ENCODE measurements around the gene ELP4.

ELP4 gene

DNA sequence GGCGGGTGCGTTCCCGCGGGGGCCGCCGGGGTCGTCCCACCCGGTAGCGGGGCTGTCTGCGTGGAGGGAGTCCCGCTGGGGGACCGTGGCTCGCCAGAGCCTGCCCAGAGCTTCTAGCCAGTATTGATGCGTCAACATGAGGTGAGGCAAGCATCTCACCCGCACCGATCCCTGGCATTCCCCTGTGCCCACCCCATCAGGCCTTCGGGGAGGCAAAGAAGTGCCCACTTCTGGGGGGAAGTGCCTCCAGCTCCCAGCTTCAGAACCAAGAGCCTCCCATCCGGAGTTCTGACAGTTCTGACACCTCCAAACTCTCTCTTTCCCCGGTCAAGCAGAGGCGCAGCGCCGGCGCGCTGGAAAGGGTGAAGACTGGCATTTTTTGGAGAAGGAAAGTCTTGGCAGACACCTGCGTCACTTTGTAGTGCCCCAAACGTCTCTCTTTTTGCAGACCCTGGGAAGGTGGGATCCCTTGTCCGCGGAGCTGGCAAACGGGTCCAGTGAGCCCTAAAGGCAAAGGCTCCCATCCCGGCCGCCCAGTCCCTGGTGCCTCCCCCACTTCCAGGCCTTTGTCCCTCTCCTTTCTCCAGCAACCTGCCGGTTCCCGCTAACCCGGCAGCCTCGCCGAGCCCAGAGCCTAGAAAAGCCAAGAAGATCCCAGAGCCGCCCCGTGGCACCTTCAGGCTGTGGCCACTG is 304.8 kb downstream of the ELP4 start:
- no peak for DNase-seq

- DNase-seq: no peak
These were observed 306.3 kb downstream of the ELP4 start for GRCh38 chr11:31815711-31816467.

DNA sequence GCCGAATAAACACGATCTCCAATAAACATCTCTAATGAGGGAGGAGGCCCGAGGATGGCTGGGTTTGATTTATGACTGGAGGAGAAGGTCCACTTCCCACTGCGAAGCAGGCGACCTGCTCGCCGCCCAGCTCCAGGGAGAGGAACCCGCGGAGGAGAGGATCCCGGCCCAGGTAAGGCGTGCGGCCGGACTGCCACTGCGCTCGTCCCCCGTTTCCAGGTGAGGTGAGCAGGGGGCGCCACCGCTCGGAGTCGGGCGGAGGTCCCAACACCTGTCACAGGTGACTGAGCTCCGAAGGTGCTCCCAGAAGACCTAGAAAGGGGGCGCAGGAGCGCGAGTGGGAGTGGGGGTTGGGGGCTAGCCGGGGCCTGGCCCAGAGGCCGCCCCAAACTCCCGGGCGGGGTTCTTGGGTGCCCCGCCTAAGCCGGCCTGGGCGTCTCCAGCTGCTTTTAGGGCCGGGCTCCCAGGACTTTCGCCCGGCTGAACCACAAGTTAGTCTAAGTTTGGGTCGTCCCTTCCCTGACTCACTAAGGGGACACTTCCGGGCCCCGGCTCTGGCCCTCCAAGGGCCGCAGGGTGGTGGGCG is 307.0 kb downstream of the ELP4 start:
- DNase-seq: no peak

DNA sequence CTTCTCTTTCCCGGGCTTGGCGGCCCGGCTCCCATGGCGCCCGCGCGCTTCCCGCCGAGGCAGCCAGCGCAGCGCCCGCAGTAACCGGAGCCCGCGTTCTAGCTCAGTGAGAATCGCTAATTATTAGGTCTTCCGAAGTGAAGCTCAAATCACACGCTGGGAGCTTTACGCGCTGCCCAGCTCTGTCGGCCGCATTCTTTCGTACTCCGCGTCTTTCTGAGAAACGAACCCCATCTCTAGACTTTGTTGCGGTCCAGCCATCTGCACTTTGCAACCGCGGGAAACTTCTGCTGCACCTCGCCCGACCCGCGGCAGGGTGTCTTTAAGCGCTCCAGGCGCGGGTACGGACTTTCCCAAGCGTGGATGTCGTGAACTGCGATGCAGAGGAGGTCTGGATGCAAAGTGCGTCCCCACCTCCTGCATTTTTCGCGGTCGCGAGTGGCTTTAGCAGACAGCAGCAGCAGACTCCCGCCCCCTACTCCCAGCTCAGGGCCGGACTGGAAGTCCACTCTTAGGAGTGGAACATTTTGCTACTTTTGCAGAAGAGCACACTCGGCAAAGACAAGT is 307.6 kb downstream of the ELP4 start:
- DNase-seq: no peak

DNA sequence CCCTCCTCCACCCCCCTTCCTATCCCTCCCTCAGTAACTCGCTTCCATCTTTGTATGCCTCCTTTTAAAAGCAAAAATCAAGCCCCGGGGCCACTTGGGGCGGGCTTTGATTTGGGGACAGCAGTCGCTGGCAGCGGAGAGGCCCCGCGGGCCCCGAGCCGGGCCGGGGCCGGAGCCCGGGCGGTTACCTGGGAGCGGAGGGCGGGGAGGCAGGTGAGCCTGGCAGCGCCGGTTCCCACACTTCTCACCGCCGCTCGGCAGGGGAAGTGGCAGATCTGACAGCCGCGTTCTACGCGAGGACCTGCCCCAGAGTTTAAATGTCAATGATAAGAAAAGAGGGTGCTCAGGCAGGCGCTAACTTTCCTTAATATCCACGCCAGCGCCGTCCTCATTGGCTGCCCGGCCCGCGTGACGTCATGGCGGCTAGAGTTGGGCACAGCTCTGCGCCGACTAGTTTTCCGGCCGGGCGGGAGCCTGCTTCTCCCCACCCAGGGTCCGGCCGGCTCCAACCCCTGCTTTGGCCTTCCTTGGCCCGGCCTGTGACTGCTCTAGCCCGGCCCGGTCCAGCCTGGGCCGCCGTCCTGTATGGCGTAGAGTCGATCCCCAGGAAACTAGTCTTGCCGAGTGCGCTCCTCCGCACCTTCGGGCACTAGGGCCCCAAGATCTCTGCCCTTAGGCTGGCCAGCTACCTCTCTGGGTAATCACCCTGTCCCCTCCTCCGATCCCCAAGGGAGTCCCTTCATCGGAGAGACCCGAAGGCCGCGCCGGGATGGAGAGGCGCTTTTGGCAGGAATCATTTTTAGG is 308.3 kb downstream of the ELP4 start:
- no peak for DNase-seq

GRCh38 chr11:31818425-31818755 is 308.8 kb downstream of the ELP4 start:
- DNase-seq: no peak

DNA sequence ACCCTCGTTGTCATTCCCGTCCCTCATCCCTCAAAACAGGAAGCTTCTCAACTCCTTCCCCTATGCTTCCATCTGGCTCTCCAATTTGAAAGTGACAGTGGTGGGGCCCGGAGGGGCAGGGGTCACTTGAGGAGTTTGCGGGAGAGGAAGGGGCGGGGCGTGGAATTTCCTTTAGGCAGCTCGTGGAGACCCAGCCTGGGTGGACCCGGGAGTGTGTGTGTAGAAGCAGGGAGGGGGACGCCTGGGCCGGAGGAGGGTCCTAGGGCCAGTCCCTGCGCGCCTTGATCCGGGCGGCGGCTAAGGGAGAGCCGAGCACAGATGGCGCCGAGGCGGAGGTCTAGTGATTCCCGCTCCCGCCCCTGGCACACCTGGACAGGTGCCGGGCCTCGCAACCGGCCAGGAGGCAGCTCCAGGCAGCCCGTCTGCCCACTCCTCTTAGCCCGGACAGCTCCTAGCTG is 309.3 kb downstream of the ELP4 start:
- no peak for DNase-seq

DNA sequence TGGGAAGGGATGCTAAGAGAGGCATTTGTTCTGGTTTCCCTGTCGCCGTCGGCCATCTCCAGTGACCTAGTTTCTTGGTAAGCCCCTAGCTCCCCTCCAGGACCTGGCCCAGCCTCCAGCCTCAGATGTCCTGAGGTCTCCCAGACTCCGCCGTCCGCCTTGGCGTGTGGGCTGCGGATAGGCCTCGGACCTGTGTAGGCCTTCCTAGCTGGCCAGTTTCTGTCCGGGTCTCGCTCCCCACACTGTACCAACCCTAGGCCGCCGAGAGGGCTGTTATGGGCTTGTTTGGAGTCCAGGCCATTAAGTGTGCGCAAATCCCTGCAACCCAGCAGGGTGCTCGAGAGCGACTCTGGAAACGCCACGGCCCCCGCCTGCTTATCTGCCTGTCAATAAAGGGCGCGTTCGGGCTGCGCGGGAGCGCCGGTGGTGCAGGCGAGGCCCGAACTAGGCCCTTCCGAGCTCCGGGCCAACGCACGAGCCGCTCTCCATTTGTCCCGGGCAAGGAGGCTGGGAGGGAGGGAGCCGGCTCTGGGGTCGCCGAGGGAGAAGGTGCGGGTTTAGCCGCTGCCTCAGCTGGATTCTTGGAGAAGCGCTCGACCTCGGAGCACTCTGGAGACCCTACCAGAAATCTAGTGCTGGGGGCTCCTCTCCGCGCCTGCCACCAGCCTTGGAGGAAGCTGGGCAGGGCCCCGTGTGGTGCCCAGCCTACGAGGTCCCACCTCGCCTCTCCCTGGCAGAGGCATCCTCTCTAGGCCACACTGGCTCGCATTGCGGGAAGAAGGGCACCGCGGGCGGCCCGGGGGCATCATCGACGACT is 310.3 kb downstream of the ELP4 start:
- DNase-seq: no peak

DNA sequence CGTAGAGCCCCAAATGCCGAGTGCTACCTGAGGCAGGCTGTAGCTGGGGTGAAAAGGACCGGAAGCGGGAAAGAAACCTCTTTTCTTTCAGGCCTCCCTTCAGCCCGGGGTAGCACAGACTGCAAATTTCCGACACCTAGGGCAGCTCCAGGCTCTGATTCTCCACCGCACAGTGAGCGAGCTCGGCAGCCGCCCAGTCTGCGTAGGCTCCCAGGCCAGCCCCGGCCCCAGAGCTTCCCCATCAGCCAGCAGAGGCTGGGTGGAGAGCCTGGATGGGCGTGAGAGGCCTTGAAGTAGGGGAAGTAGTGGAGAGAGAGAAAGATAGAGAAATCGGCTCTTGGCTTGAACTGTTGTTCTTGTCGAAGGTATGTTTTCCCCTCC is 310.9 kb downstream of the ELP4 start:
- no peak for DNase-seq

- DNase-seq: no peak
These were observed 311.7 kb downstream of the ELP4 start for GRCh38 chr11:31821235-31821764.

GRCh38 chr11:31821766-31822165 is 312.2 kb downstream of the ELP4 start:
- no peak for DNase-seq

- DNase-seq: no peak
These were observed 312.8 kb downstream of the ELP4 start for GRCh38 chr11:31822175-31822926.

DNA sequence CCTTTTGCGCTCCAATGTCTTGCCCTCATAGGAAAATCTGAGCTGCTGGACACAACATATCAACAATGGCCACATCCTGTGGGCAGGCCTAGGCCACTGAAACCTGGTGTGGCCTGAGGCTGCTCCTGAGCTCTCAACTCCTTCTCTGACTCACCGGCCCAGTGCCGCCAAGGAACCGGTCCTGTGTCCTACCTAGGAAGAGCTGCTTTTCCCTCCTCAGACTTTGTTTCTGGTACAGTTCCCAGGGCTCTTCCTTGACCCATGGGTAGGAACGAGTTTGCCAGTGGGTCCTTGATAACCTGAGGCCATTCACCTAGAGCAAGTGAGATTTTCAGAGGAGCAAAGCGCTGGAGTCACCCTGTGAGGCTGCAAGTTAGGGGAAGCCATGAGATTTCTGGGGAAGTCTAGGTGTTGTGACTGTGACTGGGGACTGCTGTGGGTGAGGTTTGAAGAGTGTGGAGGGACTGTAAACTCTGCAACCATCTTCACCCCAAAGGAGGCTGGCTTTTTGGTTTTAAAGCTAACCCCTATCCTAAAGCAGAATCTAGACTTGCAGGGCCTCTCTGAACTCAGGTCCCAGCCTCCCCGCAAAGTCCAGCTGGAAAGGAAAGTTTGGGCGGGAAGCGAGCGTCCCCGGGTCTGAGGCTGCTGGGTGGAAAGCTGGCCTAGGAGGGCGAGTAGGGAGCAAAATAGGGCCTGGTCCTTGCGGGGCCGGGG is 313.5 kb downstream of the ELP4 start:
- DNase-seq: no peak

- DNase-seq: no peak
These were observed 314.2 kb downstream of the ELP4 start for GRCh38 chr11:31823644-31824331.

DNA sequence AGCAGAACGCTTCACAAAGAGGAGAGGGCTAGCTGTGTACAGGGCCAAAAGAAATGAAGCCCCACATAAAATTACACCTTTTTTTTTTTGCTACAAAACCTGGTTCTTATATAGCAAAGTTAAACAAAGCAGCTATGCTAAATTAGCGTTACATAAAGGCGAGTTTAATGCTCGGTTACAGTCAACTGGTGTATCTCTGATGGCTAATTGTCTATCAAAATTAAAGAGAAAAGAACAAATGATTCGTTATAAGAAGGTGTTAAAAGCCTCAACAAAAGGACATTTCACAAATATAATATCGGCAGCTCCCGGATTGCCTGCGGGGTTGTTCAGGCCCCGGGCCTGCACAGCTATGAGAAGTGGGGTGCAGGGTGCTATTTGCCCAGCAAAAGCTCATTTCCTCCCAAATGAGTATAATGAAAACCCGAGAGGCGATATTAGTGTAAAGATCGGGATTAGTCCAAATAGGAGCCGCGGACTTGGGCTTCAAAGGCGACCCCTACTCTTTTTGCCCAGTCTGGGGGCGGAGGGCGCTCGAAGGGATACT is 314.8 kb downstream of the ELP4 start:
- no peak for DNase-seq

DNA sequence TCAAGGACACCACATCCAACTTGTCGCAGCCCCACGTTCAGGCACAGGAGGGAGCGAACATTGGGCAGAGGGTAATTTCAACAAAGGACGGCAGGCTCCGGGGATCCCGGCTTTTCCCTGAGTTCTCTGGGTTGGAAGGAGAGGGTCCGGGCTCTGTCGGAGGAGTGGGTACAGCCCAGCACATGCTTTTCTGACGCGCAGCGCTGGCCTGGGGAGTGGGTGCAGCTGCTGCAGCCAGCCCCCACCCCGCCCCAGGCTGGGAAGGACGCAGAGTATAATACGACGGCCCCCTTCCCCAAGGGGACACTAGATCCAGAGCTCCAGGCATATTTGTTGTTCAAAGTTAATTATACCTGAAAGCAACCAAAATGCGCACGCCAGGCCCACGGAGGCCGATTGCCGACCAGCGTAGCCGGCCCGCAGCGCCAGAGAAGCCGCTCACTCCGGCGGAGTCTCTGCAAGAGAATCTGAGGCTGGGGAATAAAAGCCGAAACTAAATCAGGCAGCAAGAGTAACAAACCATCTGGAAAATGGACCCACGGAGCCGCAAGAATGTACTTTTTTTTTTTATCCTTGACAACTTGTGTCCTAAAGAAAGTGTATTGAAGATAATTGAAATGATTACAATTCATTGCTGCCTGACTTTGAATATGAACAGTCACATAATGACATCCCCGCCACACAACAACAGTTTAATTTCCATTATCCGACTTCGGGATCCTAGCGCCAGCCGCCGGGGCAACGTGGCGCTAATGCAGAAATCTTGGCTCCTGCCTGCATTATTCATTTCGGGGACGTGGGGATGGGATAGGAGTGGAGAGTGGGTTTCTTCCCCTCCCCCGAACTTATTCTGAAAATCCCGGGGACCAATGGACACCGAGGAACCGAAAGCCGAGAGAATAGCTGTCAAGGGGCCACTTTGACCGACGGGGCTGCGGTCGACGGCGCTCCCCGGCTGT is 315.6 kb downstream of the ELP4 start:
- DNase-seq: no peak

GRCh38 chr11:31825838-31826484 is 316.4 kb downstream of the ELP4 start:
- DNase-seq: no peak
